ENCODE measurements around the gene HOXC6.

The HOXC6 gene

GRCh38 chr12:54018468-54018984 is 9.7 kb upstream of the HOXC6 start:
- intact Hi-C loops (cut with DNase I; ENCODE audit: low total_unique reads), result no loop called here
- TF ChIP-seq CTCF (IDR thresholded peaks at IDR 0.05), result no peak
- DNase-seq, result peak in 1 of 2 donors; percentile 84

GRCh38 chr12:54019091-54019811 is 9.0 kb upstream of the HOXC6 start:
- H3K27ac ChIP-seq, result peak overlapping the region; percentile 98
- peak overlapping the region; percentile 69 to 71 for H3K4me3 ChIP-seq
- H3K4me1 ChIP-seq, result peaks cover 0 to 78% (median 44%) of the 10 kb centered on the region in 4 donors
- intact Hi-C loops (cut with DNase I; ENCODE audit: low total_unique reads), result no loop called here
- no peak for TF ChIP-seq CTCF (IDR thresholded peaks at IDR 0.05)
- H3K9me3 ChIP-seq, result no peaks in the 10 kb centered on the region
- H3K36me3 ChIP-seq, result no peaks in the 10 kb centered on the region
- H3K27me3 ChIP-seq, result no peaks in the 10 kb centered on the region
- no peak for DNase-seq

More at GRCh38 chr12:54018468-54018984, 9.7 kb upstream of the HOXC6 start:
- Histone ChIP-seq H3K4me1 (peaks cover 0 to 78% (median 44%) of the 10 kb centered on the region in 4 donors), H3K4me3 (peak overlapping the region; percentile 69 to 71), H3K27ac (peak overlapping the region; percentile 98), H3K36me3 (no peaks in the 10 kb centered on the region), H3K9me3 (no peaks in the 10 kb centered on the region), H3K27me3 (no peaks in the 10 kb centered on the region)

GRCh38 chr12:54019924-54020590 is 8.2 kb upstream of the HOXC6 start:
- DNase-seq, result peak in 1 of 2 donors; percentile 83
- H3K27me3 ChIP-seq, result no peaks in the 10 kb centered on the region
- H3K4me1 ChIP-seq, result peaks cover 0 to 78% (median 46%) of the 10 kb centered on the region in 4 donors
- intact Hi-C loops (cut with DNase I; ENCODE audit: low total_unique reads), result no loop called here
- peak overlapping the region; percentile 69 to 71 for H3K4me3 ChIP-seq
- peak in 1 of 2 experiments; percentile 5 for TF ChIP-seq CTCF (IDR thresholded peaks at IDR 0.05)
- peak overlapping the region; percentile 98 for H3K27ac ChIP-seq
- H3K9me3 ChIP-seq, result no peaks in the 10 kb centered on the region
- no peaks in the 10 kb centered on the region for H3K36me3 ChIP-seq

- TF ChIP-seq CTCF (IDR thresholded peaks at IDR 0.05), result no peak
- peaks cover 0 to 78% (median 48%) of the 10 kb centered on the region in 4 donors for H3K4me1 ChIP-seq
- H3K27me3 ChIP-seq, result no peaks in the 10 kb centered on the region
- no peak for DNase-seq
- intact Hi-C loops (cut with DNase I; ENCODE audit: low total_unique reads), result no loop called here
- no peaks in the 10 kb centered on the region for H3K9me3 ChIP-seq
- H3K27ac ChIP-seq, result peak overlapping the region; percentile 98
- no peaks in the 10 kb centered on the region for H3K36me3 ChIP-seq
- peak overlapping the region; percentile 69 to 71 for H3K4me3 ChIP-seq
Measured at GRCh38 chr12:54020591-54021405, 7.4 kb upstream of the HOXC6 start.

GRCh38 chr12:54021432-54022013 is 6.7 kb upstream of the HOXC6 start:
- TF ChIP-seq CTCF (IDR thresholded peaks at IDR 0.05), result no peak
- intact Hi-C loops (cut with DNase I; ENCODE audit: low total_unique reads), result no loop called here
- Histone ChIP-seq H3K27ac (peak overlapping the region; percentile 98), H3K36me3 (no peaks in the 10 kb centered on the region), H3K4me1 (peaks cover 0 to 79% (median 54%) of the 10 kb centered on the region in 4 donors), H3K27me3 (no peaks in the 10 kb centered on the region), H3K4me3 (peak overlapping the region; percentile 69 to 71), H3K9me3 (no peaks in the 10 kb centered on the region)
- DNase-seq, result no peak

Measured in tibial artery (tissue), 4 donors.